GM23338 (cell line): ENCODE measurements around the gene CCDC3. TPM values are rescaled to one million over a fixed set of nuclear protein-coding genes. Genes with fewer than 3 reads are reported as not detected.

Experiments
- ATAC-seq: fragments of 200-7000 bp; cut with Tn5 transposase; 3 replicates; pipeline ENCODE4 v1.9.1; 2020
- DNase-seq: peaks from one replicate; pipeline ENCODE4 v3.0.0-alpha.2; 2015; ENCODE audit warnings: low spot score
- H2AFZ ChIP-seq: fragments of 200-600 bp; sonication (generic); 2 replicates; pipeline ENCODE4 v1.8.0; 2016; ENCODE audit warnings: antibody characterized with exemption, mild to moderate bottlenecking, moderate library complexity
- H3F3A ChIP-seq: fragments of 200-600 bp; sonication (generic); replicated peaks from 2 replicates; pipeline ENCODE4 v1.8.0; 2017; ENCODE audit warnings: antibody characterized with exemption, mixed run types, low read depth
- H3K27ac ChIP-seq: fragments of 200-600 bp; sonication (generic); 2 replicates; pipeline ENCODE4 v1.6.1; 2016; ENCODE audit warnings: low read depth
- H3K27me3 ChIP-seq: fragments of 200-600 bp; sonication (generic); 2 replicates; pipeline ENCODE4 v1.8.0; 2016; ENCODE audit warnings: mild to moderate bottlenecking, mixed run types, moderate library complexity; ENCODE audit not compliant: insufficient read depth
- H3K36me3 ChIP-seq: fragments of 200-600 bp; sonication (generic); 2 replicates; pipeline ENCODE4 v1.8.0; 2016; ENCODE audit warnings: mild to moderate bottlenecking; ENCODE audit not compliant: insufficient read depth
- H3K4me1 ChIP-seq: fragments of 200-600 bp; sonication (generic); 2 replicates; pipeline ENCODE4 v1.8.0; 2016; ENCODE audit warnings: mild to moderate bottlenecking, moderate library complexity; ENCODE audit not compliant: insufficient read depth
- H3K4me2 ChIP-seq: fragments of 200-600 bp; sonication (generic); 2 replicates; pipeline ENCODE4 v1.7.1; 2017; ENCODE audit warnings: mixed run types
- H3K4me3 ChIP-seq: fragments of 200-600 bp; sonication (generic); 2 replicates; pipeline ENCODE4 v1.6.1; 2016; ENCODE audit warnings: mixed run types
- H3K79me2 ChIP-seq: fragments of 200-600 bp; sonication (generic); replicated peaks from 2 replicates; pipeline ENCODE4 v1.8.0; 2017; ENCODE audit warnings: mild to moderate bottlenecking; ENCODE audit not compliant: insufficient read depth
- H3K9me2 ChIP-seq: fragments of 200-600 bp; sonication (generic); 2 replicates; pipeline ENCODE4 v1.8.0; 2017; ENCODE audit not compliant: insufficient read depth
- H4K20me1 ChIP-seq: fragments of 200-600 bp; sonication (generic); replicated peaks from 2 replicates; pipeline ENCODE4 v1.8.0; 2017; ENCODE audit warnings: mild to moderate bottlenecking; ENCODE audit not compliant: insufficient read depth
- H3K27ac Mint-ChIP-seq: 2 replicates; pipeline ENCODE4 v1.8.0; 2020; ENCODE audit warnings: inconsistent platforms, mild to moderate bottlenecking, moderate library complexity, mixed read lengths
- H3K27me3 Mint-ChIP-seq: 3 replicates; pipeline ENCODE4 v1.8.0; 2022; ENCODE audit warnings: low read depth, mild to moderate bottlenecking, moderate library complexity, mixed read lengths, inconsistent platforms; ENCODE audit not compliant: insufficient read depth, poor library complexity
- H3K36me3 Mint-ChIP-seq: 3 replicates; pipeline ENCODE4 v1.8.0; 2021; ENCODE audit warnings: low read depth, mild to moderate bottlenecking, inconsistent platforms, moderate library complexity, mixed read lengths
- H3K4me1 Mint-ChIP-seq: 3 replicates; pipeline ENCODE4 v1.8.0; 2020; ENCODE audit warnings: mild to moderate bottlenecking, inconsistent platforms, mixed read lengths
- H3K4me3 Mint-ChIP-seq: 3 replicates; pipeline ENCODE4 v1.8.0; 2021; ENCODE audit warnings: moderate library complexity, mild to moderate bottlenecking, inconsistent platforms, mixed read lengths
- H3K9me3 Mint-ChIP-seq: 3 replicates; pipeline ENCODE4 v1.8.0; 2020; ENCODE audit warnings: moderate library complexity, mild to moderate bottlenecking, inconsistent platforms, mixed read lengths
- CREB1 ChIP-seq: fragments of 250-450 bp; sonication (Bioruptor Pico); IDR thresholded peaks from 2 replicates; pipeline ENCODE4 v1.5.0; 2020; ENCODE audit warnings: low read depth, mild to moderate bottlenecking, moderate library complexity
- ETS1 ChIP-seq: IDR thresholded peaks from 2 replicates; pipeline ENCODE4 v1.6.1; 2016; ENCODE audit warnings: antibody characterized with exemption
- EZH2 ChIP-seq: fragments of 200-600 bp; sonication (generic); IDR thresholded peaks from one replicate; pipeline ENCODE4 v1.8.0; 2017; ENCODE audit warnings: antibody characterized with exemption, mild to moderate bottlenecking, low read depth; ENCODE audit not compliant: unreplicated experiment
- JUNB ChIP-seq: IDR thresholded peaks from one replicate; pipeline ENCODE4 v1.6.1; 2016; ENCODE audit warnings: antibody characterized with exemption; ENCODE audit not compliant: unreplicated experiment
- NANOG ChIP-seq: IDR thresholded peaks from 2 replicates; pipeline ENCODE4 v1.6.1; 2016; ENCODE audit warnings: antibody characterized with exemption, borderline replicate concordance
- POLR2AphosphoS5 ChIP-seq: IDR thresholded peaks from 2 replicates; pipeline ENCODE4 v1.6.1; 2016; ENCODE audit warnings: antibody characterized with exemption, low read depth
- ZNF114 ChIP-seq: fragments of 250-450 bp; sonication (Bioruptor Pico); IDR thresholded peaks from 2 replicates; pipeline ENCODE4 v1.5.0; 2020; ENCODE audit warnings: mild to moderate bottlenecking, moderate library complexity
- ZNF331 ChIP-seq: fragments of 250-450 bp; sonication (Bioruptor Pico); IDR thresholded peaks from 2 replicates; pipeline ENCODE4 v1.5.0; 2020; ENCODE audit warnings: low read depth, mild to moderate bottlenecking, moderate library complexity
- ZNF462 ChIP-seq: fragments of 250-450 bp; sonication (Bioruptor Pico); IDR thresholded peaks from 2 replicates; pipeline ENCODE4 v1.5.0; 2020; ENCODE audit warnings: mild to moderate bottlenecking, moderate library complexity
- polyA plus RNA-seq: library from polyadenylated mRNA; unstranded; fragments of >200 nt; fragmentation: Nextera tagmentation; extraction: Ambion mirVana; gene quantifications from 2 replicates; pipeline ENCODE4 v1.2.1, GENCODE V29; 2016
- total RNA-seq: library from RNA; depleted of rRNA; stranded (reverse); fragments of >200 nt; shearing (Covaris generic); gene quantifications from 2 replicates; pipeline ENCODE4 v1.2.3, GENCODE V29; 2014

CCDC3 gene
- total and polyA plus RNA-seq, 2 experiments from 2014 or later, result 1.4 to 5.2 TPM

GRCh38 chr10:12929381-12929780, 72.1 kb downstream of the CCDC3 start (continued):
- no peak for TF ChIP-seq ETS1
- TF ChIP-seq ZNF114, result no peak

- Histone ChIP-seq H3K36me3 (no peaks in the 10 kb centered on the region), H3K4me1 (no peaks in the 10 kb centered on the region), H3K9me2 (peaks cover 10% of the 10 kb centered on the region; the same call in 1 of the 2 replicates), H3K27me3 (no peaks in the 10 kb centered on the region), H2AFZ (no peak overlapping the region), H3K4me3 (no peak overlapping the region), H3K27ac (no peak overlapping the region), H3K4me2 (no peak overlapping the region), H3K79me2 (no peaks in the 10 kb centered on the region), H3F3A (no peaks in the 10 kb centered on the region), H4K20me1 (no peaks in the 10 kb centered on the region)
- no peaks in the 10 kb centered on the region for H3K27me3 Mint-ChIP-seq
- H3K4me1 Mint-ChIP-seq, result no peaks in the 10 kb centered on the region
- H3K9me3 Mint-ChIP-seq, result no peaks in the 10 kb centered on the region; the same call in 1 of the 3 replicates
- no peak overlapping the region for H3K4me3 Mint-ChIP-seq
- no peak for TF ChIP-seq ZNF462 (CRISPR knock-in tag)
- TF ChIP-seq NANOG, result no peak
- TF ChIP-seq EZH2, result no peak
- no peak for TF ChIP-seq ETS1
- TF ChIP-seq ZNF331, result no peak
- no peak for TF ChIP-seq POLR2AphosphoS5
- TF ChIP-seq JUNB, result no peak
- no peak for TF ChIP-seq CREB1 (CRISPR knock-in tag)
- no peak for DNase-seq
- H3K27ac Mint-ChIP-seq, result no peak overlapping the region
- no peaks in the 10 kb centered on the region for H3K36me3 Mint-ChIP-seq
- no peak for ATAC-seq
These were observed 72.9 kb downstream of the CCDC3 start for GRCh38 chr10:12928571-12928970.
